K562 (cell line): Measurements from ENCODE around the gene GET4. TPM values are rescaled to one million over a fixed set of nuclear protein-coding genes. Genes with fewer than 3 reads are reported as not detected.

Experiments
- ATAC-seq: fragments of 200-7000 bp; cut with Tn5 transposase; 3 replicates; pipeline ENCODE4 v1.9.1; 2020; ENCODE audit warnings: moderate library complexity
- BruUV-seq: library from RNA; stranded (reverse); fragments of 400-500 nt; replicated peaks from 2 replicates; lab custom pipeline; 2021; lab: Mats Ljungman, UMichigan
- CTCF ChIA-PET: fragments of 300-600 bp; formaldehyde crosslinking; extraction: SDS; loops from one replicate; lab custom pipeline; 2021; ENCODE audit warnings: low intra/inter-chr PET ratio; lab: Yijun Ruan, JAX
- POLR2A ChIA-PET: fragments of 300-600, 350-650 bp; sonication (Branson Sonifier 250); formaldehyde crosslinking; extraction: SDS; loops from one replicate; lab custom pipeline; 2021; ENCODE audit warnings: antibody characterized with exemption, inconsistent platforms; lab: Yijun Ruan, JAX
- DNase-seq, 4 experiments: peaks; one replicate each; pipeline versions ENCODE4 v3.0.0 to v3.0.0-alpha.2; 2011 to 2018; ENCODE audit warnings: low spot score in 3 of 4, mixed read lengths in 3 of 4; ENCODE audit errors: extremely low read depth in 1 of 4
- FAIRE-seq: peaks from 2 replicates; lab custom pipeline; 2011; peaks lifted over from hg19 to GRCh38; lab: Jason Lieb, UNC
- H2AFZ ChIP-seq: 2 replicates; pipeline ENCODE4 v1.6.0; 2011; ENCODE audit warnings: low read depth, low read length, control low read depth, inconsistent platforms
- H3K27ac ChIP-seq: fragments of 200-600 bp; 3 replicates; pipeline ENCODE4 v1.8.0; 2011; ENCODE audit warnings: low read depth, mild to moderate bottlenecking, control low read depth, inconsistent platforms, low read length, moderate library complexity, mixed read lengths; ENCODE audit errors: extremely low read depth
- H3K27me3 ChIP-seq, 2 experiments: fragments of 300-600 bp in 1 of 2; 2 replicates in 1 of 2; 3 replicates in 1 of 2; pipeline versions ENCODE4 v1.6.0 to v1.8.0; 2011; ENCODE audit warnings: inconsistent platforms in 2 of 2, low read length in 2 of 2, mild to moderate bottlenecking in 1 of 2, mixed read lengths in 1 of 2, moderate library complexity in 1 of 2; ENCODE audit not compliant: control insufficient read depth in 2 of 2, insufficient read depth in 2 of 2
- H3K36me3 ChIP-seq: fragments of 300-600 bp; 3 replicates; pipeline ENCODE4 v1.8.0; 2011; ENCODE audit warnings: mild to moderate bottlenecking, low read length, inconsistent platforms; ENCODE audit not compliant: control insufficient read depth, insufficient read depth
- H3K4me1 ChIP-seq, 2 experiments: fragments of 200-600 bp in 1 of 2; replicated peaks in 1 of 2; 2 replicates in 1 of 2; 3 replicates in 1 of 2; pipeline versions ENCODE4 v1.5.1 to v1.8.0; 2011; ENCODE audit warnings: inconsistent platforms in 2 of 2, low read length in 2 of 2, mild to moderate bottlenecking in 1 of 2, mixed read lengths in 1 of 2, moderate library complexity in 1 of 2; ENCODE audit not compliant: control insufficient read depth in 2 of 2, insufficient read depth in 2 of 2
- H3K4me2 ChIP-seq: 2 replicates; pipeline ENCODE4 v1.6.1; 2011; ENCODE audit warnings: low read length, control low read depth, inconsistent platforms, mixed read lengths; ENCODE audit not compliant: insufficient read depth
- H3K4me3 ChIP-seq: fragments of 200-600 bp; sonication (generic), shearing (Covaris generic); 2 replicates; pipeline ENCODE4 v1.5.1; 2016; ENCODE audit warnings: control low read depth, inconsistent platforms
- H3K79me2 ChIP-seq: fragments of 200-600 bp; 3 replicates; pipeline ENCODE4 v1.8.0; 2011; ENCODE audit warnings: low read length, inconsistent platforms; ENCODE audit not compliant: control insufficient read depth, insufficient read depth
- H3K9ac ChIP-seq, 2 experiments: 2 replicates each; pipeline versions ENCODE4 v1.6.0 to v1.6.1; 2011; ENCODE audit warnings: low read depth in 2 of 2, low read length in 2 of 2, control low read depth in 1 of 2, inconsistent platforms in 1 of 2, mild to moderate bottlenecking in 1 of 2, mixed read lengths in 1 of 2; ENCODE audit not compliant: insufficient read depth in 1 of 2
- H3K9me1 ChIP-seq: one replicate; pipeline ENCODE4 v1.6.0; 2011; ENCODE audit warnings: inconsistent platforms, mild to moderate bottlenecking, low read length, moderate library complexity; ENCODE audit not compliant: control insufficient read depth, insufficient read depth
- H3K9me3 ChIP-seq: replicated peaks from 2 replicates; pipeline ENCODE4 v1.5.1; 2011; ENCODE audit warnings: low read depth, low read length, inconsistent platforms; ENCODE audit not compliant: control insufficient read depth, insufficient read depth
- H4K20me1 ChIP-seq: replicated peaks from 2 replicates; pipeline ENCODE4 v1.6.1; 2011; ENCODE audit warnings: low read length, inconsistent platforms, mixed read lengths; ENCODE audit not compliant: control insufficient read depth, insufficient read depth
- CTCF ChIP-seq, 3 experiments: IDR thresholded peaks in 2 of 3; conservative IDR thresholded peaks in 1 of 3; 2 replicates each; pipeline ENCODE4 v1.5.1; 2011 to 2012; ENCODE audit warnings: low read length in 3 of 3, mild to moderate bottlenecking in 3 of 3, control low read depth in 2 of 3, improper control_type of control experiment in 1 of 3, inconsistent platforms in 1 of 3, low read depth in 1 of 3, mixed read lengths in 1 of 3, moderate library complexity in 1 of 3; ENCODE audit not compliant: insufficient read depth in 2 of 3
- FOXK1 ChIP-seq: sonication (generic); formaldehyde crosslinking; IDR thresholded peaks from 2 replicates; pipeline ENCODE4 v1.8.0; 2022; ENCODE audit warnings: missing genetic modification reagents, mild to moderate bottlenecking, borderline replicate concordance
- RAD21 ChIP-seq, 2 experiments: fragments of 250-450 bp in 1 of 2; fragments of 450-650 bp in 1 of 2; sonication (Bioruptor Pico) in 1 of 2; formaldehyde crosslinking in 1 of 2; IDR thresholded peaks in 1 of 2; conservative IDR thresholded peaks in 1 of 2; 2 replicates each; pipeline versions ENCODE4 v1.4.0 to v1.8.0; 2020 to 2022; ENCODE audit warnings: mild to moderate bottlenecking in 2 of 2, moderate library complexity in 1 of 2
- REST ChIP-seq, 2 experiments: fragments of 450-650 bp; formaldehyde crosslinking in 1 of 2; IDR thresholded peaks; 2 replicates each; pipeline versions ENCODE4 v1.4.0 to v1.6.1; 2014 to 2020; ENCODE audit warnings: mild to moderate bottlenecking in 2 of 2, borderline replicate concordance in 1 of 2, low read depth in 1 of 2
- RFX5 ChIP-seq: IDR thresholded peaks from 2 replicates; pipeline ENCODE4 v1.6.1; 2011; ENCODE audit warnings: low read depth, mild to moderate bottlenecking, improper control_type of control experiment, low read length
- TFAP4 ChIP-seq: sonication (generic); formaldehyde crosslinking; IDR thresholded peaks from 2 replicates; pipeline ENCODE4 v1.8.0; 2022; ENCODE audit warnings: missing genetic modification reagents, mild to moderate bottlenecking, moderate library complexity, borderline replicate concordance
- WGBS: fragments of 100-300 bp; shearing (Covaris generic); methylation state at CpG from one replicate; pipeline ENCODE4 v1.1.6; 2016; ENCODE audit warnings: low coverage, mixed read lengths; ENCODE audit not compliant: insufficient coverage; ENCODE audit errors: missing lambda C conversion rate; 5-methylcytosine and 5-hydroxymethylcytosine counted together
- in situ Hi-C: fragments of 300-500 bp; cut with MboI; formaldehyde crosslinking; loops from 4 replicates; pipeline ENCODE4 v1.15.0; 2018; ENCODE audit warnings: inconsistent platforms, mixed read lengths
- intact Hi-C: fragments of 100-400 bp; cut with micrococcal nuclease; formaldehyde crosslinking; loops from 2 replicates; pipeline ENCODE4 v1.14.2; 2022
- polyA plus RNA-seq, 8 experiments: library from polyadenylated mRNA; depleted of rRNA in 4 of 8; stranded (reverse) in 5 of 8; unstranded in 3 of 8; fragments of >200 nt; fragmentation: Nextera tagmentation in 2 of 8; fragmentation: Illumina TruSeq in 1 of 8; extraction: Ambion mirVana in 2 of 8; extraction: Trizol in 1 of 8; gene quantifications; 2 replicates each; pipeline versions ENCODE4 v1.2.1 to v1.2.3, GENCODE V29; 2011 to 2014; ENCODE audit warnings: inconsistent platforms in 1 of 8, missing spikeins in 1 of 8
- total RNA-seq, 7 experiments: library from RNA; depleted of rRNA in 6 of 7; stranded (reverse); fragments of >200 nt in 6 of 7; fragmentation: Illumina TruSeq in 2 of 7; extraction: Trizol in 2 of 7; gene quantifications; 2 replicates each; pipeline versions ENCODE4 v1.2.1 to v1.2.3, GENCODE V29; 2011 to 2021; ENCODE audit warnings: low replicate concordance in 1 of 7

GET4 gene
- total and polyA plus RNA-seq, 9 of the 15 experiments (the other 6 are each of a cell fraction or from before 2014, with no cell fraction given), result 0.99 to 122 (median 40.4) TPM

- peak; percentile 84 for FAIRE-seq
- DNase-seq, result peak in 1 of 4 experiments; percentile 44
- H3K27me3 ChIP-seq, result no peaks in the 10 kb centered on the region
- intact Hi-C loops, result no loop called here
- peaks cover 57% of the 10 kb centered on the region; the same call in 2 of the 3 replicates for H3K36me3 ChIP-seq
- peak overlapping the region in 1 of 2 experiments; percentile 73; a peak in 1 of 4 replicates for H3K9ac ChIP-seq
- no peak overlapping the region for H2AFZ ChIP-seq
- BruUV-seq, result no TSS peak
- POLR2A ChIA-PET, result interaction anchor here (1.0 to 1.4 kb wide), 2 partner anchors 20 to 27 kb away, joined by 3 read pairs; no protein-coding TSS in a partner anchor
- 50% methylated on average over 4 of the region's 5 CpGs for WGBS
- peaks cover 25% of the 10 kb centered on the region; the same call in 1 of the 2 replicates for H4K20me1 ChIP-seq
- peaks cover 13 to 28% of the 10 kb centered on the region in 2 experiments for H3K4me1 ChIP-seq
- TF ChIP-seq CTCF (IDR thresholded peaks at IDR 0.05 in 2 of 3, conservative IDR thresholded peaks at IDR 0.05 in 1 of 3; ENCODE audit: insufficient read depth in 2 of 3, low read depth in 1 of 3, low read length in 3 of 3) (peak; percentile 43 to 67 (median 59); a peak in 5 of 6 replicates), RAD21 (CRISPR knock-in tag; conservative IDR thresholded peaks at IDR 0.05 in 1 of 2, IDR thresholded peaks at IDR 0.05 in 1 of 2) (peak; percentile 18 to 45; a peak in 3 of 4 replicates), RFX5 (no peak), TFAP4 (CRISPR knock-in tag) (0 out of 2 replicates have a peak, but pooled peaks have one; percentile 25), FOXK1 (CRISPR knock-in tag) (no peak), REST (IDR thresholded peaks at IDR 0.05; ENCODE audit: borderline replicate concordance) (peak; percentile 18; the same call in 1 of the 2 replicates), REST (CRISPR knock-in tag; IDR thresholded peaks at IDR 0.05; ENCODE audit: low read depth) (no peak)
- TF ChIP-seq, all 486 proteins: peak for 4
- Histone ChIP-seq H3K27ac (no peak overlapping the region; the same call in 2 of the 3 replicates), H3K79me2 (peaks cover 67% of the 10 kb centered on the region), H3K9me1 (peaks cover 21% of the 10 kb centered on the region), H3K9me3 (no peaks in the 10 kb centered on the region), H3K4me2 (no peak overlapping the region), H3K4me3 (no peak overlapping the region)
- in situ Hi-C loops, result no loop called here
- CTCF ChIA-PET, result no interaction called here
- ATAC-seq, result peak; percentile 79
Observed at GRCh38 chr7:836429-836828, 39.9 kb upstream of the GET4 start.
